Activated T-cell treated with anti-CD3 and anti-CD28 coated beads, Interleukin-2, amount 50 U/mL, for 1 hour (primary cell): ENCODE measurements around the gene IMPA2.
"Not testable (repeated sequence)": the region's sequence is repeated elsewhere in the genome, so short reads cannot be mapped to it uniquely, and the experiment has no call there.

ENCODE experiments used
- DNase-seq: peaks from one replicate; pipeline ENCODE4 v3.0.0-alpha.2; 2020

IMPA2 gene

GRCh38 chr18:12056034-12056883 lies 75.0 kb downstream of the IMPA2 start:
- DNase-seq: no peak

- no peak for DNase-seq
Measured at GRCh38 chr18:12056884-12057402, 75.6 kb downstream of the IMPA2 start.

- DNase-seq: no peak
Measured at GRCh38 chr18:12057419-12058039, 76.2 kb downstream of the IMPA2 start.

GRCh38 chr18:12059334-12060181 lies 78.3 kb downstream of the IMPA2 start:
- no peak for DNase-seq

- DNase-seq: no peak
Measured at GRCh38 chr18:12060182-12060870, 79.0 kb downstream of the IMPA2 start.

- DNase-seq: no peak
Measured at GRCh38 chr18:12061685-12062084, 80.4 kb downstream of the IMPA2 start.

- DNase-seq: no peak
Measured at GRCh38 chr18:12062974-12063373, 81.7 kb downstream of the IMPA2 start.

- no peak for DNase-seq
Measured at GRCh38 chr18:12064086-12064763, 82.9 kb downstream of the IMPA2 start.

- no peak for DNase-seq
Measured at GRCh38 chr18:12065397-12065796, 84.1 kb downstream of the IMPA2 start.

GRCh38 chr18:12066910-12067511 lies 85.7 kb downstream of the IMPA2 start:
- DNase-seq: no peak

- DNase-seq: no peak
Measured at GRCh38 chr18:12067671-12068070, 86.4 kb downstream of the IMPA2 start.

- DNase-seq: not testable (repeated sequence)
Measured at GRCh38 chr18:12068316-12068949, 87.1 kb downstream of the IMPA2 start.

- no peak for DNase-seq
Measured at GRCh38 chr18:12068950-12069320, 87.6 kb downstream of the IMPA2 start.

- DNase-seq: not testable (repeated sequence)
Measured at GRCh38 chr18:12071066-12071465, 89.8 kb downstream of the IMPA2 start.

GRCh38 chr18:12072996-12073395 lies 91.7 kb downstream of the IMPA2 start:
- DNase-seq: no peak

GRCh38 chr18:12074736-12075135 lies 93.4 kb downstream of the IMPA2 start:
- no peak for DNase-seq

GRCh38 chr18:12076424-12077140 lies 95.3 kb downstream of the IMPA2 start:
- no peak for DNase-seq

- DNase-seq: not testable (repeated sequence)
Measured at GRCh38 chr18:12077994-12078393, 96.7 kb downstream of the IMPA2 start.

- DNase-seq: no peak
Measured at GRCh38 chr18:12079491-12080237, 98.4 kb downstream of the IMPA2 start.
